Measurements from ENCODE around the gene CCL19.

DNA sequence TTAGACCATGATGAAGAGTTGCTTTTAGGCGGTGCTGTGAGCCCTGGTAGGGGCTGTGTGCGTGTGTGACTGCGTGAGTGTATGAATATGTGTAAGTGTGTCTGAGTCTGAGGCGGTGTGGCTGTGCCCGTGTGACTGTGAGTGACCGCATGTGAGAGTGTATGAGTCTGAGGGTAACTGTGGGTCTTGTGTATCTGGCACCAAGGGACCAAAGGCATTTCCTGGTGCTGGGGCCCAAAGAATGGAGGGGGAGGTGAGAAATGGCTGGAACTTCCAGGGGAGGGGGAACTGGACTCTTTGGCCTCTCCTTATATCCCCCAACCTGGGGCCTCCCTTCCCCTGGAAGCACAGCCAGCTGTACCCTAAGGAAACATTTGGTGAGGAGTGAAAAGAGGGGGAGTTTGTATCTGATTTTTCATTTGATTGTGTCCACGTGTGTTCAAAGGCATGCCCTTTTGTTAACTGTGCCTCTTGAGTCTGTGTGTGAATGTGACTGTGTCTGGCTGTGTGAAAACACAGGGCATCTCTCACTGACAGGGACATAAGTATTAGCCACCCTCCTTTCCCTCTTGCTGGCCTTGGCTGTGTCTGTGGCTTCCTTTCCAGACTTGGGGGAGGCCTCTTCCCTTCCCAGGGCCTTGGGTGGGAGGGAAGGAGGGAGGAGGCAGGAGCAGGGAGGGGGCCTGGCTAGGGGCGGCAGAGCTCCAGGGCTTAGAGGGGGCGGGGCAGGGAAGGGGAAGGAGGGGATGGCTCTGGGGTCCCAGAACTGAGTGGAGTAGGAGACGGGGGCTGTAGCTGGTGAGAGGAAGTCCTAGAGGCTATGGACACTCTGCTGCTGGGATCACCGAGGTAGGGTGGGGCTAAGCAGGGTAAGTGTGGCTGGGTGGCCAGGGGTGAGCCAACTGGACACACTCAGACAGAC is 37.7 kb downstream of the CCL19 start:
- TF ChIP-seq, protein P1, sequence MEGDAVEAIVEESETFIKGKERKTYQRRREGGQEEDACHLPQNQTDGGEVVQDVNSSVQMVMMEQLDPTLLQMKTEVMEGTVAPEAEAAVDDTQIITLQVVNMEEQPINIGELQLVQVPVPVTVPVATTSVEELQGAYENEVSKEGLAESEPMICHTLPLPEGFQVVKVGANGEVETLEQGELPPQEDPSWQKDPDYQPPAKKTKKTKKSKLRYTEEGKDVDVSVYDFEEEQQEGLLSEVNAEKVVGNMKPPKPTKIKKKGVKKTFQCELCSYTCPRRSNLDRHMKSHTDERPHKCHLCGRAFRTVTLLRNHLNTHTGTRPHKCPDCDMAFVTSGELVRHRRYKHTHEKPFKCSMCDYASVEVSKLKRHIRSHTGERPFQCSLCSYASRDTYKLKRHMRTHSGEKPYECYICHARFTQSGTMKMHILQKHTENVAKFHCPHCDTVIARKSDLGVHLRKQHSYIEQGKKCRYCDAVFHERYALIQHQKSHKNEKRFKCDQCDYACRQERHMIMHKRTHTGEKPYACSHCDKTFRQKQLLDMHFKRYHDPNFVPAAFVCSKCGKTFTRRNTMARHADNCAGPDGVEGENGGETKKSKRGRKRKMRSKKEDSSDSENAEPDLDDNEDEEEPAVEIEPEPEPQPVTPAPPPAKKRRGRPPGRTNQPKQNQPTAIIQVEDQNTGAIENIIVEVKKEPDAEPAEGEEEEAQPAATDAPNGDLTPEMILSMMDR (conservative IDR thresholded peaks at IDR 0.05), result no peak
- no peak for TF ChIP-seq ZFX (IDR thresholded peaks at IDR 0.05)
